Body of pancreas (tissue), 4 donors: Measurements from ENCODE around the gene CFAP100. TPM values are rescaled to one million over a fixed set of nuclear protein-coding genes. Genes with fewer than 3 reads are reported as not detected.

ENCODE experiments used
- ATAC-seq: fragments of 150-250 bp; one replicate; pipeline ENCODE4 v1.9.1; 2016
- DNase-seq, 4 donors: peaks; one replicate each; pipeline ENCODE4 v3.0.0-alpha.2; 2019
- H3K27ac ChIP-seq, 4 donors: fragments of 200-600 bp; sonication (generic); 1 replicate in 3 of 4; 2 replicates in 1 of 4; pipeline versions ENCODE4 v1.5.1 to v1.6.1; 2016 to 2019; ENCODE audit warnings: mild to moderate bottlenecking in 1 of 4, mixed read lengths in 1 of 4, moderate library complexity in 1 of 4
- H3K27me3 ChIP-seq, 2 donors: fragments of 200-600 bp; sonication (generic); one replicate each; pipeline ENCODE4 v1.6.0; 2016; ENCODE audit warnings: mild to moderate bottlenecking in 1 of 2
- H3K36me3 ChIP-seq, 2 donors: fragments of 200-600 bp; sonication (generic); replicated peaks in 1 of 2; 2 replicates each; pipeline ENCODE4 v1.5.1; 2016; ENCODE audit warnings: low read depth in 2 of 2; ENCODE audit not compliant: insufficient read depth in 1 of 2
- H3K4me1 ChIP-seq: fragments of 200-600 bp; sonication (generic); one replicate; pipeline ENCODE4 v1.6.0; 2016
- H3K4me3 ChIP-seq, 2 donors: fragments of 200-600 bp; sonication (generic); 1 replicate in 1 of 2; 2 replicates in 1 of 2; pipeline ENCODE4 v1.5.1; 2016 to 2019
- H3K9me3 ChIP-seq, 3 donors: fragments of 200-600 bp; sonication (generic); 1 replicate in 2 of 3; 2 replicates in 1 of 3; pipeline ENCODE4 v1.5.1; 2016
- POLR2A ChIP-seq, 3 donors: fragments of 450-650 bp; IDR thresholded peaks; one replicate each; pipeline ENCODE4 v1.6.1; 2016; ENCODE audit warnings: antibody characterized with exemption in 3 of 3, mild to moderate bottlenecking in 2 of 3
- whole genome bisulfite sequencing, 2 donors: methylation state at CpG; one replicate each; pipeline ENCODE4 v1.1.5; 2017; 5-methylcytosine and 5-hydroxymethylcytosine counted together
- intact Hi-C: fragments of 100-400 bp; cut with DNase I; formaldehyde crosslinking; loops from one replicate; pipeline ENCODE4 v1.15.1; 2023
- total RNA-seq, 2 donors: library from RNA; depleted of rRNA; stranded (reverse); fragments of >200 nt; gene quantifications; one replicate each; pipeline ENCODE4 v1.1.0, GENCODE V29; 2016
- TF ChIP-seq, protein P1 (sequence below), 7 experiments: fragments of 450-650 bp in 4 of 7; fragments of 200-600 bp in 3 of 7; sonication (generic) in 3 of 7; IDR thresholded peaks; one replicate each; pipeline ENCODE4 v1.5.1; 2016 to 2019; ENCODE audit warnings: antibody characterized with exemption in 7 of 7

Gene CFAP100
- total RNA-seq, 2 donors from 2014 or later: not detected

- intact Hi-C loops: loop anchor here (10.0 kb wide), 1 partner anchor 101 kb away; no protein-coding TSS in a partner anchor
- 45 to 71% methylated on average over 7 to 8 of the region's 8 CpGs for WGBS, 2 donors
- peaks cover 81% of the 10 kb centered on the region for H3K4me1 ChIP-seq
- TF ChIP-seq, protein P1, sequence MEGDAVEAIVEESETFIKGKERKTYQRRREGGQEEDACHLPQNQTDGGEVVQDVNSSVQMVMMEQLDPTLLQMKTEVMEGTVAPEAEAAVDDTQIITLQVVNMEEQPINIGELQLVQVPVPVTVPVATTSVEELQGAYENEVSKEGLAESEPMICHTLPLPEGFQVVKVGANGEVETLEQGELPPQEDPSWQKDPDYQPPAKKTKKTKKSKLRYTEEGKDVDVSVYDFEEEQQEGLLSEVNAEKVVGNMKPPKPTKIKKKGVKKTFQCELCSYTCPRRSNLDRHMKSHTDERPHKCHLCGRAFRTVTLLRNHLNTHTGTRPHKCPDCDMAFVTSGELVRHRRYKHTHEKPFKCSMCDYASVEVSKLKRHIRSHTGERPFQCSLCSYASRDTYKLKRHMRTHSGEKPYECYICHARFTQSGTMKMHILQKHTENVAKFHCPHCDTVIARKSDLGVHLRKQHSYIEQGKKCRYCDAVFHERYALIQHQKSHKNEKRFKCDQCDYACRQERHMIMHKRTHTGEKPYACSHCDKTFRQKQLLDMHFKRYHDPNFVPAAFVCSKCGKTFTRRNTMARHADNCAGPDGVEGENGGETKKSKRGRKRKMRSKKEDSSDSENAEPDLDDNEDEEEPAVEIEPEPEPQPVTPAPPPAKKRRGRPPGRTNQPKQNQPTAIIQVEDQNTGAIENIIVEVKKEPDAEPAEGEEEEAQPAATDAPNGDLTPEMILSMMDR (IDR thresholded peaks at IDR 0.05): no peak
- TF ChIP-seq POLR2A (IDR thresholded peaks at IDR 0.05): no peak
- no peak overlapping the region for H3K4me3 ChIP-seq
- H3K36me3 ChIP-seq: peaks cover 0 to 1% of the 10 kb centered on the region in 2 donors
- H3K27me3 ChIP-seq: no peaks in the 10 kb centered on the region
- peak in 1 of 4 donors; percentile 53 for DNase-seq
- H3K9me3 ChIP-seq: no peaks in the 10 kb centered on the region
- H3K27ac ChIP-seq: peak overlapping the region in 3 of 4 donors; percentile 6 to 99 (median 98)
- ATAC-seq: no peak
Observed at GRCh38 chr3:126353694-126354321, 40.9 kb upstream of the CFAP100 start.

GRCh38 chr3:126354776-126355175 lies 39.9 kb upstream of the CFAP100 start:
- Histone ChIP-seq H3K27ac (peak overlapping the region in 3 of 4 donors; percentile 98 to 99 (median 99)), H3K27me3 (no peaks in the 10 kb centered on the region), H3K9me3 (no peaks in the 10 kb centered on the region), H3K4me3 (no peak overlapping the region), H3K4me1 (peaks cover 71% of the 10 kb centered on the region), H3K36me3 (peaks cover 0 to 1% of the 10 kb centered on the region in 2 donors)
- peak; percentile 44 to 50 (median 46) for DNase-seq
- WGBS, 2 donors: 28 to 36% methylated on average over 6 to 7 of the region's 7 CpGs
- TF ChIP-seq, protein P1 (IDR thresholded peaks at IDR 0.05): no peak
- peak in 1 of 3 donors; percentile 8 for TF ChIP-seq POLR2A (IDR thresholded peaks at IDR 0.05)
- intact Hi-C loops: loop anchor here (10.0 kb wide), 1 partner anchor 100 kb away; no protein-coding TSS in a partner anchor
- no peak for ATAC-seq

DNA sequence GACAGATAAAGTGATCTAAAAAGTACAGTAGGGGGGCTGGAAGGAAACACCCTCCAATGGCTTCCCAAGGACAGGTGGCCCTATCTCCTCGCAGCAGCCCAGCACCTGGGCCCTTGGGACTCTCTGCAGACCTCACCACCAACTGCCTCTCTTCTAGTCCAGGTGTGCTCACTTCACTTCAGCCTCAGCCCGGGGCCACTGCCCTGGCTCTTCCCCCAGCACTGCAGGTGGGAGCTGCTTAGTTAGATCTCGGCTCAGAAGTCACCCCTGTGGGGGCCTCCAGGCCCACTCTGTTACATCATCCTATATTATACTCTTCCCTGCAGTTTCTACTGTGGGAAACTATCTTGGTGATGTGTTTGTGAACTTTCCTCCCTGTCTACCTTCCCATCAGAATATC lies 39.5 kb upstream of the CFAP100 start:
- peak overlapping the region; percentile 98 to 99 (median 99) for H3K27ac ChIP-seq
- no peak for TF ChIP-seq POLR2A (IDR thresholded peaks at IDR 0.05)
- TF ChIP-seq, protein P1 (IDR thresholded peaks at IDR 0.05): no peak
- H3K4me1 ChIP-seq: peaks cover 67% of the 10 kb centered on the region
- intact Hi-C loops: loop anchor here (10.0 kb wide), 1 partner anchor 100 kb away; no protein-coding TSS in a partner anchor
- 16 to 22% methylated on average over 3 of the region's 3 CpGs for WGBS, 2 donors
- no peak overlapping the region for H3K4me3 ChIP-seq
- no peak for DNase-seq
- ATAC-seq: no peak
- no peaks in the 10 kb centered on the region for H3K27me3 ChIP-seq
- no peaks in the 10 kb centered on the region for H3K9me3 ChIP-seq
- H3K36me3 ChIP-seq: peaks cover 0 to 1% of the 10 kb centered on the region in 2 donors

GRCh38 chr3:126355777-126356372 lies 38.8 kb upstream of the CFAP100 start:
- Histone ChIP-seq H3K36me3 (peaks cover 0 to 1% of the 10 kb centered on the region in 2 donors), H3K4me3 (peak overlapping the region; percentile 39 to 46), H3K27me3 (no peaks in the 10 kb centered on the region), H3K27ac (peak overlapping the region; percentile 98 to 99 (median 99)), H3K9me3 (no peaks in the 10 kb centered on the region), H3K4me1 (peaks cover 60% of the 10 kb centered on the region)
- WGBS, 2 donors: 0 to 1% methylated on average over 4 to 32 of the region's 32 CpGs
- DNase-seq (peak; percentile 99), ATAC-seq (peak; percentile 86)
- intact Hi-C loops: loop anchor here (10.0 kb wide), 1 partner anchor 99 kb away; no protein-coding TSS in a partner anchor
- TF ChIP-seq, protein P1 (IDR thresholded peaks at IDR 0.05): peak in 1 of 7 experiments; percentile 15
- peak; percentile 85 to 97 (median 95) for TF ChIP-seq POLR2A (IDR thresholded peaks at IDR 0.05)
